ENCODE measurements around the gene EIF3C.
"Not testable (repeated sequence)": the region's sequence is repeated elsewhere in the genome, so short reads cannot be mapped to it uniquely, and the experiment has no call there.

EIF3C gene

GRCh38 chr16:28751487-28751886 lies 40.2 kb downstream of the EIF3C start, which contains the start of gene NPIPB9:
NPIPB9 (plus strand) TSS chr16:28751787.
- DNase-seq: not testable (repeated sequence)

- DNase-seq: not testable (repeated sequence)
Measured at GRCh38 chr16:28781697-28782096, 70.4 kb downstream of the EIF3C start.

- not testable (repeated sequence) for DNase-seq
Measured at GRCh38 chr16:28782357-28782756, 71.1 kb downstream of the EIF3C start.

Data from CD4-positive, alpha-beta T cell treated with Interleukin-4 for 1 hour (primary cell).